Nephron (organoid): ENCODE results near the gene SDK2.
A peak's percentile ranks its signal among the peaks of the same experiment; 100 is the strongest.

Experiments
- H3K27ac Mint-ChIP-seq, 3 experiments: 2 replicates each; pipeline ENCODE4 v1.8.0; 2020; ENCODE audit warnings: mixed read lengths in 3 of 3, mild to moderate bottlenecking in 2 of 3, moderate library complexity in 1 of 3
- H3K27me3 Mint-ChIP-seq: 2 replicates; pipeline ENCODE4 v1.8.0; 2021; ENCODE audit warnings: low read depth, mild to moderate bottlenecking, moderate library complexity, mixed read lengths
- H3K36me3 Mint-ChIP-seq: 2 replicates; pipeline ENCODE4 v1.8.0; 2020; ENCODE audit warnings: low read depth, mixed read lengths
- H3K4me1 Mint-ChIP-seq: 2 replicates; pipeline ENCODE4 v1.8.0; 2020; ENCODE audit warnings: mixed read lengths
- H3K4me3 Mint-ChIP-seq, 3 experiments: 2 replicates each; pipeline ENCODE4 v1.8.0; 2020; ENCODE audit warnings: mild to moderate bottlenecking in 3 of 3, mixed read lengths in 3 of 3, moderate library complexity in 2 of 3
- H3K9me3 Mint-ChIP-seq: 2 replicates; pipeline ENCODE4 v1.8.0; 2020; ENCODE audit warnings: mixed read lengths
- CTCF ChIP-seq, 3 experiments: fragments of 200-600 bp; sonication (generic); IDR thresholded peaks; one replicate each; pipeline ENCODE4 v1.5.0; 2021; ENCODE audit warnings: antibody characterized with exemption in 3 of 3; ENCODE audit not compliant: unreplicated experiment in 3 of 3

SDK2 gene

GRCh38 chr17:73324160-73324475, 320.1 kb downstream of the SDK2 start:
- TF ChIP-seq CTCF (IDR thresholded peaks at IDR 0.05; ENCODE audit: unreplicated experiment in 3 of 3), result no peak
- H3K4me1 Mint-ChIP-seq, result peaks cover 63% of the 10 kb centered on the region
- H3K27ac Mint-ChIP-seq, result peak overlapping the region; percentile 59 to 91 (median 83)
- H3K36me3 Mint-ChIP-seq, result no peaks in the 10 kb centered on the region
- peaks cover 3% of the 10 kb centered on the region for H3K27me3 Mint-ChIP-seq
- peak overlapping the region in 2 of 3 experiments; percentile 49 to 51 for H3K4me3 Mint-ChIP-seq
- no peaks in the 10 kb centered on the region for H3K9me3 Mint-ChIP-seq

- peaks cover 63% of the 10 kb centered on the region for H3K4me1 Mint-ChIP-seq
- peak overlapping the region; percentile 59 to 91 (median 83) for H3K27ac Mint-ChIP-seq
- H3K9me3 Mint-ChIP-seq, result no peaks in the 10 kb centered on the region
- peak overlapping the region in 2 of 3 experiments; percentile 49 to 51 for H3K4me3 Mint-ChIP-seq
- no peaks in the 10 kb centered on the region for H3K36me3 Mint-ChIP-seq
- no peak for TF ChIP-seq CTCF (IDR thresholded peaks at IDR 0.05; ENCODE audit: unreplicated experiment in 3 of 3)
- peaks cover 3% of the 10 kb centered on the region for H3K27me3 Mint-ChIP-seq
Measured at GRCh38 chr17:73323409-73324159, 320.7 kb downstream of the SDK2 start.

- Mint-ChIP-seq H3K9me3 (no peaks in the 10 kb centered on the region), H3K4me3 (no peak overlapping the region), H3K27me3 (peaks cover 3% of the 10 kb centered on the region), H3K36me3 (no peaks in the 10 kb centered on the region), H3K4me1 (peaks cover 68% of the 10 kb centered on the region), H3K27ac (peak overlapping the region; percentile 65 to 83 (median 82))
- TF ChIP-seq CTCF (IDR thresholded peaks at IDR 0.05; ENCODE audit: unreplicated experiment in 3 of 3), result no peak
Measured at GRCh38 chr17:73320601-73321264, 323.5 kb downstream of the SDK2 start.

GRCh38 chr17:73319766-73320165, 324.5 kb downstream of the SDK2 start:
- no peaks in the 10 kb centered on the region for H3K36me3 Mint-ChIP-seq
- no peak overlapping the region for H3K4me3 Mint-ChIP-seq
- H3K4me1 Mint-ChIP-seq, result peaks cover 65% of the 10 kb centered on the region
- peak overlapping the region in 2 of 3 experiments; percentile 65 to 73 for H3K27ac Mint-ChIP-seq
- no peak for TF ChIP-seq CTCF (IDR thresholded peaks at IDR 0.05; ENCODE audit: unreplicated experiment in 3 of 3)
- no peaks in the 10 kb centered on the region for H3K9me3 Mint-ChIP-seq
- H3K27me3 Mint-ChIP-seq, result peaks cover 3% of the 10 kb centered on the region

GRCh38 chr17:73318836-73319235, 325.4 kb downstream of the SDK2 start:
- Mint-ChIP-seq H3K27ac (no peak overlapping the region), H3K36me3 (no peaks in the 10 kb centered on the region), H3K9me3 (no peaks in the 10 kb centered on the region), H3K4me3 (no peak overlapping the region), H3K4me1 (peaks cover 56% of the 10 kb centered on the region), H3K27me3 (peaks cover 3% of the 10 kb centered on the region)
- TF ChIP-seq CTCF (IDR thresholded peaks at IDR 0.05; ENCODE audit: unreplicated experiment in 3 of 3), result no peak
